ENCODE measurements around the gene SLC7A8. TPM values are rescaled to one million over a fixed set of nuclear protein-coding genes. Genes with fewer than 3 reads are reported as not detected.

SLC7A8 gene
- polyA plus RNA-seq, 1 donor (not counting 4 experiments of a cell fraction or from before 2014, with no cell fraction given): 29.1 TPM

DNA sequence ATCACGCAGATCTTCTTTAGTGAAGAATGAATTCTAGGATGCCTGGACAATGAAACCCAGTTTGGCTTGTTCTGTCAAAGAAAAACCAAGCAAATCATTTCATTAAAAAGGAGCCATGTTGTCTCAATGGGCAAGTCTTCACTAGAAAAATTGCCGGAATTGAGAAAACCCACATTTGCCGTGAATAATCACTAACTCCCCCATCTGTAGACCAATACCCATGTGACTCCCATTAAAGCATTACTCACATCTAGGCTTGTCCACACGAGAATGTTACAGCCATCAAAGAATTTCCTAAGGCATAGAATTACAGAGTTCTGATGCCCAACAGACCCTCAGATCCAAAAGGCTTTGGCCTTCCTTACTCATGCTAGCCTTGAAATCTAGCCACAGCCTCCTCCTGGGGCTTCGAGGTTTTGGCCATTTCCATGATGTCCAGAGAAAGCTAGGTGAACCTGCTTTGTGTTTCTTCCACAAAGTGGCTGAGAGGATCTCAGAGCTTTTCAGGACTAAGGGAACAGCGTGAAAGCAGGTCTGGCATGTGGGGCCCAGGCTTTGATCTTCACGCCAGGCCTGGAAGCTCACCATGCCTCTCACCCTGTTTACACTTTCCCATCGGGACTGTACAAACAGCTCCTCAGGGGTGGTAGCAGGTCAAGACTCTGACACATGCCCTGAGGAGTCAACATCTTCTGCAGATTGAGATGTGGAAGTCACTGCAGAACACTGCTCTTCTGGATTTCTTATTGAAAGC is 12.1 kb downstream of the SLC7A8 start:
- H2AFZ ChIP-seq (ENCODE audit: control insufficient read depth, low read length): peak overlapping the region; percentile 72
- peak; percentile 81 for FAIRE-seq
- no peaks in the 10 kb centered on the region for H4K20me1 ChIP-seq (ENCODE audit: control insufficient read depth, extremely low read depth, insufficient read depth, low read length)
- H3K4me2 ChIP-seq (ENCODE audit: control insufficient read depth, extremely low read depth, insufficient read depth, low read depth, low read length): peak overlapping the region; percentile 71
- H3K27me3 ChIP-seq (ENCODE audit: control insufficient read depth, extremely low read depth, insufficient read depth, low read length): no peaks in the 10 kb centered on the region
- DNase-seq (ENCODE audit: low read depth, low spot score): no peak
- H3K27ac ChIP-seq (ENCODE audit: control insufficient read depth, insufficient read depth, low read length): peak overlapping the region; percentile 89
- no peaks in the 10 kb centered on the region for H3K79me2 ChIP-seq (ENCODE audit: control insufficient read depth, insufficient read depth, low read length)
- no peaks in the 10 kb centered on the region for H3K9me1 ChIP-seq (ENCODE audit: control insufficient read depth, extremely low read depth, insufficient read depth, low read length)
- dilution Hi-C loops (cut with MboI; ENCODE audit: extremely low pct_ligation_motif_present, low sequenced_read_pairs): no loop called here
- peaks cover 0 to 2% of the 10 kb centered on the region in 2 experiments for H3K36me3 ChIP-seq (ENCODE audit: control insufficient read depth in 2 of 2, extremely low read depth in 1 of 2, insufficient read depth in 2 of 2, low read length in 2 of 2)
- TF ChIP-seq, protein P1, sequence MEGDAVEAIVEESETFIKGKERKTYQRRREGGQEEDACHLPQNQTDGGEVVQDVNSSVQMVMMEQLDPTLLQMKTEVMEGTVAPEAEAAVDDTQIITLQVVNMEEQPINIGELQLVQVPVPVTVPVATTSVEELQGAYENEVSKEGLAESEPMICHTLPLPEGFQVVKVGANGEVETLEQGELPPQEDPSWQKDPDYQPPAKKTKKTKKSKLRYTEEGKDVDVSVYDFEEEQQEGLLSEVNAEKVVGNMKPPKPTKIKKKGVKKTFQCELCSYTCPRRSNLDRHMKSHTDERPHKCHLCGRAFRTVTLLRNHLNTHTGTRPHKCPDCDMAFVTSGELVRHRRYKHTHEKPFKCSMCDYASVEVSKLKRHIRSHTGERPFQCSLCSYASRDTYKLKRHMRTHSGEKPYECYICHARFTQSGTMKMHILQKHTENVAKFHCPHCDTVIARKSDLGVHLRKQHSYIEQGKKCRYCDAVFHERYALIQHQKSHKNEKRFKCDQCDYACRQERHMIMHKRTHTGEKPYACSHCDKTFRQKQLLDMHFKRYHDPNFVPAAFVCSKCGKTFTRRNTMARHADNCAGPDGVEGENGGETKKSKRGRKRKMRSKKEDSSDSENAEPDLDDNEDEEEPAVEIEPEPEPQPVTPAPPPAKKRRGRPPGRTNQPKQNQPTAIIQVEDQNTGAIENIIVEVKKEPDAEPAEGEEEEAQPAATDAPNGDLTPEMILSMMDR (optimal IDR thresholded peaks at IDR 0.05 in 1 of 3, IDR thresholded peaks at IDR 0.05 in 1 of 3, conservative IDR thresholded peaks at IDR 0.05 in 1 of 3; ENCODE audit: extremely low read depth in 1 of 3, insufficient read depth in 2 of 3, low read length in 3 of 3): no peak
- TF ChIP-seq EZH2 (IDR thresholded peaks at IDR 0.05; ENCODE audit: low read length): no peak
- no peaks in the 10 kb centered on the region for H3K9me3 ChIP-seq (ENCODE audit: control insufficient read depth, low read depth, low read length)
- H3K9ac ChIP-seq (ENCODE audit: control insufficient read depth, extremely low read depth, insufficient read depth, low read length): peak overlapping the region; percentile 65
- no peak overlapping the region for H3K4me3 ChIP-seq (ENCODE audit: control insufficient read depth in 2 of 3, extremely low read depth in 1 of 3, insufficient read depth in 2 of 3, low read depth in 1 of 3, low read length in 3 of 3)
- H3K4me1 ChIP-seq (ENCODE audit: control insufficient read depth, extremely low read depth, insufficient read depth, low read length): peaks cover 39% of the 10 kb centered on the region

DNA sequence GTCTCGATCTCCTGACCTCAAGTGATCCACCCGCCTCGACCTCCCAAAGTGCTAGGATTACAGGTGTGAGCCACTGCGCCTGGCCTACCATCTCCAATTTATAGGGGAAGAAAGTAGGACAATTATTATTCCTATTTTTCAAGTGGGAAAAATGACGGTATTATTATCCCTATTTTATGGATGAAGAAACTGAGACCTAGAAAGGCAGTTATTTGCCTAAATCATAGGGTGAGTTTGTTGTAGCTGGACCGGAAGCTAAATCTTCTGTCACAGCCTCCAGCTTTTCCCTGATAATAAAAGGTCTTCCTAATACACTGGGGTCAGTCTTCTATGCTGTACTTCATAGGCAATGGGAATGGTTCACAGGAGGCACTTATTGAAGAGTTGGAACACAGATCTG is 13.8 kb downstream of the SLC7A8 start:
- Histone ChIP-seq H3K4me3 (ENCODE audit: control insufficient read depth in 2 of 3, extremely low read depth in 1 of 3, insufficient read depth in 2 of 3, low read depth in 1 of 3, low read length in 3 of 3) (no peak overlapping the region), H3K4me2 (ENCODE audit: control insufficient read depth, extremely low read depth, insufficient read depth, low read depth, low read length) (no peak overlapping the region), H3K9ac (ENCODE audit: control insufficient read depth, extremely low read depth, insufficient read depth, low read length) (no peak overlapping the region), H3K27me3 (ENCODE audit: control insufficient read depth, extremely low read depth, insufficient read depth, low read length) (no peaks in the 10 kb centered on the region), H3K27ac (ENCODE audit: control insufficient read depth, insufficient read depth, low read length) (no peak overlapping the region), H3K9me3 (ENCODE audit: control insufficient read depth, low read depth, low read length) (no peaks in the 10 kb centered on the region), H3K9me1 (ENCODE audit: control insufficient read depth, extremely low read depth, insufficient read depth, low read length) (no peaks in the 10 kb centered on the region), H4K20me1 (ENCODE audit: control insufficient read depth, extremely low read depth, insufficient read depth, low read length) (no peaks in the 10 kb centered on the region), H2AFZ (ENCODE audit: control insufficient read depth, low read length) (no peak overlapping the region), H3K4me1 (ENCODE audit: control insufficient read depth, extremely low read depth, insufficient read depth, low read length) (peaks cover 34% of the 10 kb centered on the region), H3K36me3 (ENCODE audit: control insufficient read depth in 2 of 2, extremely low read depth in 1 of 2, insufficient read depth in 2 of 2, low read length in 2 of 2) (peaks cover 0 to 8% of the 10 kb centered on the region in 2 experiments), H3K79me2 (ENCODE audit: control insufficient read depth, insufficient read depth, low read length) (no peaks in the 10 kb centered on the region)
- TF ChIP-seq, protein P1 (optimal IDR thresholded peaks at IDR 0.05 in 1 of 3, IDR thresholded peaks at IDR 0.05 in 1 of 3, conservative IDR thresholded peaks at IDR 0.05 in 1 of 3; ENCODE audit: extremely low read depth in 1 of 3, insufficient read depth in 2 of 3, low read length in 3 of 3): no peak
- TF ChIP-seq EZH2 (IDR thresholded peaks at IDR 0.05; ENCODE audit: low read length): no peak
- DNase-seq (ENCODE audit: low read depth, low spot score) (no peak), FAIRE-seq (no peak)
- dilution Hi-C loops (cut with MboI; ENCODE audit: extremely low pct_ligation_motif_present, low sequenced_read_pairs): no loop called here

Measured in keratinocyte (primary cell).